GM23338 (cell line): ENCODE results near the gene BMPER. TPM values are rescaled to one million over a fixed set of nuclear protein-coding genes. Genes with fewer than 3 reads are reported as not detected.

Experiments used
- ATAC-seq: fragments of 200-7000 bp; cut with Tn5 transposase; 3 replicates; pipeline ENCODE4 v1.9.1; 2020
- DNase-seq: peaks from one replicate; pipeline ENCODE4 v3.0.0-alpha.2; 2015; ENCODE audit warnings: low spot score
- H2AFZ ChIP-seq: fragments of 200-600 bp; sonication (generic); 2 replicates; pipeline ENCODE4 v1.8.0; 2016; ENCODE audit warnings: antibody characterized with exemption, mild to moderate bottlenecking, moderate library complexity
- H3F3A ChIP-seq: fragments of 200-600 bp; sonication (generic); replicated peaks from 2 replicates; pipeline ENCODE4 v1.8.0; 2017; ENCODE audit warnings: antibody characterized with exemption, mixed run types, low read depth
- H3K27ac ChIP-seq: fragments of 200-600 bp; sonication (generic); 2 replicates; pipeline ENCODE4 v1.6.1; 2016; ENCODE audit warnings: low read depth
- H3K27me3 ChIP-seq: fragments of 200-600 bp; sonication (generic); 2 replicates; pipeline ENCODE4 v1.8.0; 2016; ENCODE audit warnings: mild to moderate bottlenecking, mixed run types, moderate library complexity; ENCODE audit not compliant: insufficient read depth
- H3K36me3 ChIP-seq: fragments of 200-600 bp; sonication (generic); 2 replicates; pipeline ENCODE4 v1.8.0; 2016; ENCODE audit warnings: mild to moderate bottlenecking; ENCODE audit not compliant: insufficient read depth
- H3K4me1 ChIP-seq: fragments of 200-600 bp; sonication (generic); 2 replicates; pipeline ENCODE4 v1.8.0; 2016; ENCODE audit warnings: mild to moderate bottlenecking, moderate library complexity; ENCODE audit not compliant: insufficient read depth
- H3K4me2 ChIP-seq: fragments of 200-600 bp; sonication (generic); 2 replicates; pipeline ENCODE4 v1.7.1; 2017; ENCODE audit warnings: mixed run types
- H3K4me3 ChIP-seq: fragments of 200-600 bp; sonication (generic); 2 replicates; pipeline ENCODE4 v1.6.1; 2016; ENCODE audit warnings: mixed run types
- H3K79me2 ChIP-seq: fragments of 200-600 bp; sonication (generic); replicated peaks from 2 replicates; pipeline ENCODE4 v1.8.0; 2017; ENCODE audit warnings: mild to moderate bottlenecking; ENCODE audit not compliant: insufficient read depth
- H3K9me2 ChIP-seq: fragments of 200-600 bp; sonication (generic); 2 replicates; pipeline ENCODE4 v1.8.0; 2017; ENCODE audit not compliant: insufficient read depth
- H4K20me1 ChIP-seq: fragments of 200-600 bp; sonication (generic); replicated peaks from 2 replicates; pipeline ENCODE4 v1.8.0; 2017; ENCODE audit warnings: mild to moderate bottlenecking; ENCODE audit not compliant: insufficient read depth
- H3K27ac Mint-ChIP-seq: 2 replicates; pipeline ENCODE4 v1.8.0; 2020; ENCODE audit warnings: inconsistent platforms, mild to moderate bottlenecking, moderate library complexity, mixed read lengths
- H3K27me3 Mint-ChIP-seq: 3 replicates; pipeline ENCODE4 v1.8.0; 2022; ENCODE audit warnings: low read depth, mild to moderate bottlenecking, moderate library complexity, mixed read lengths, inconsistent platforms; ENCODE audit not compliant: insufficient read depth, poor library complexity
- H3K36me3 Mint-ChIP-seq: 3 replicates; pipeline ENCODE4 v1.8.0; 2021; ENCODE audit warnings: low read depth, mild to moderate bottlenecking, inconsistent platforms, moderate library complexity, mixed read lengths
- H3K4me1 Mint-ChIP-seq: 3 replicates; pipeline ENCODE4 v1.8.0; 2020; ENCODE audit warnings: mild to moderate bottlenecking, inconsistent platforms, mixed read lengths
- H3K4me3 Mint-ChIP-seq: 3 replicates; pipeline ENCODE4 v1.8.0; 2021; ENCODE audit warnings: moderate library complexity, mild to moderate bottlenecking, inconsistent platforms, mixed read lengths
- H3K9me3 Mint-ChIP-seq: 3 replicates; pipeline ENCODE4 v1.8.0; 2020; ENCODE audit warnings: moderate library complexity, mild to moderate bottlenecking, inconsistent platforms, mixed read lengths
- CREB1 ChIP-seq: fragments of 250-450 bp; sonication (Bioruptor Pico); IDR thresholded peaks from 2 replicates; pipeline ENCODE4 v1.5.0; 2020; ENCODE audit warnings: low read depth, mild to moderate bottlenecking, moderate library complexity
- CTCF ChIP-seq, 2 experiments: fragments of 200-600 bp in 1 of 2; sonication (generic) in 1 of 2; conservative IDR thresholded peaks; 2 replicates each; pipeline versions ENCODE4 v1.5.1 to v1.6.1; 2016 to 2017; ENCODE audit warnings: antibody characterized with exemption in 2 of 2, low read depth in 2 of 2, mild to moderate bottlenecking in 2 of 2, moderate library complexity in 1 of 2
- EZH2 ChIP-seq: fragments of 200-600 bp; sonication (generic); IDR thresholded peaks from one replicate; pipeline ENCODE4 v1.8.0; 2017; ENCODE audit warnings: antibody characterized with exemption, mild to moderate bottlenecking, low read depth; ENCODE audit not compliant: unreplicated experiment
- EZH2phosphoT487 ChIP-seq: fragments of 200-600 bp; sonication (generic); IDR thresholded peaks from one replicate; pipeline ENCODE4 v1.8.1; 2018; ENCODE audit warnings: antibody characterized with exemption; ENCODE audit not compliant: unreplicated experiment
- JUNB ChIP-seq: IDR thresholded peaks from one replicate; pipeline ENCODE4 v1.6.1; 2016; ENCODE audit warnings: antibody characterized with exemption; ENCODE audit not compliant: unreplicated experiment
- NANOG ChIP-seq: IDR thresholded peaks from 2 replicates; pipeline ENCODE4 v1.6.1; 2016; ENCODE audit warnings: antibody characterized with exemption, borderline replicate concordance
- POLR2AphosphoS5 ChIP-seq: IDR thresholded peaks from 2 replicates; pipeline ENCODE4 v1.6.1; 2016; ENCODE audit warnings: antibody characterized with exemption, low read depth
- REST ChIP-seq: IDR thresholded peaks from one replicate; pipeline ENCODE4 v1.6.1; 2018; ENCODE audit warnings: antibody characterized with exemption; ENCODE audit not compliant: unreplicated experiment
- ZNF114 ChIP-seq: fragments of 250-450 bp; sonication (Bioruptor Pico); IDR thresholded peaks from 2 replicates; pipeline ENCODE4 v1.5.0; 2020; ENCODE audit warnings: mild to moderate bottlenecking, moderate library complexity
- ZNF462 ChIP-seq: fragments of 250-450 bp; sonication (Bioruptor Pico); IDR thresholded peaks from 2 replicates; pipeline ENCODE4 v1.5.0; 2020; ENCODE audit warnings: mild to moderate bottlenecking, moderate library complexity
- polyA plus RNA-seq: library from polyadenylated mRNA; unstranded; fragments of >200 nt; fragmentation: Nextera tagmentation; extraction: Ambion mirVana; gene quantifications from 2 replicates; pipeline ENCODE4 v1.2.1, GENCODE V29; 2016
- total RNA-seq: library from RNA; depleted of rRNA; stranded (reverse); fragments of >200 nt; shearing (Covaris generic); gene quantifications from 2 replicates; pipeline ENCODE4 v1.2.3, GENCODE V29; 2014

Gene BMPER
- total and polyA plus RNA-seq, 2 experiments from 2014 or later: 0.53 to 1.4 TPM

- TF ChIP-seq ZNF462 (CRISPR knock-in tag) (no peak), CTCF (conservative IDR thresholded peaks at IDR 0.05; ENCODE audit: low read depth in 2 of 2) (no peak), NANOG (no peak), CREB1 (CRISPR knock-in tag) (no peak)
These were observed 43.4 kb upstream of the BMPER start (continued) for GRCh38 chr7:33861947-33862346.

DNA sequence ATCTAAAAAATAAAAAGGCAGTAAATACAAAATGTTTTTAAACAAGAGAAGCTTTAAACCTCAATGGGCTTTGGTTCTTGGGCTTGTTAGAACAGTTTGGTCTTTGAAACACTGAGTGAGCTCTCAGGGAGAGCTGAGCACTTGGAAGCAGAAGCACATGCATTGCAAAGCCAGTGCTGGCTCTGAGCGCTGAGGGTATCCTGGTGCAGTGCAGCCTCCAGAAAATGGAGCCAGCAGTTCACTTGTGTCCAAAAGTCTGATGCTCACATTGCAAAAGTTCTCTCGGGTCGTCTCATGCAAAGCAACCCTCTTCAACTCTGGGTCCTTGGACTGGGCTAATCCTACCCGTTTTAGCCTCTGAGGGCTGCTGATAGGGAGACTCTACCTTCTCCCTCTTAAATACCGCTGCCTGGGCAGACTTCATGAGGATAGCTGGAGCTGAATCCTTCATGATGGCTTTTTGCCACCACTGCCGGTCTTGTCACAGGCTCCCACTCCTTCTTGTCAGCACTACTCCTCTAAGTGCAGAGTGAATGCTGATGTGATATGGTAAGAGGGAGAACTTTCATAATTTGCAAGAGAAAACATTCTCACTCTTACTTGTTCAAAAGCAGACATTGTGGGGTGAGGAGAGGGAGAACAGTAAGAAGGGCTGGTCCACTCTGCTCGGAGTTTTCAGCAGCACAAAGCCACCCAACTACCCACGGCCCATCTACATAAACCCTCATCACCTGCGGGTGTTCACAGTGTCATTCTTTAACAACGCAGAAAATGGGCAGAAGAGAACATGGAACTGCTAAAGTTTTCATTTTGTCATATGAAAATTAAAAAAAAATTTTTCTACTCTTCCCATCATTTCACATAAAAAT lies 42.2 kb upstream of the BMPER start:
- Histone ChIP-seq H3K79me2 (no peaks in the 10 kb centered on the region), H3K9me2 (no peaks in the 10 kb centered on the region; the same call in 1 of the 2 replicates), H4K20me1 (no peaks in the 10 kb centered on the region), H3K4me2 (no peak overlapping the region), H3K36me3 (no peaks in the 10 kb centered on the region), H3K27me3 (no peaks in the 10 kb centered on the region), H3K4me1 (peaks cover 13% of the 10 kb centered on the region), H2AFZ (no peak overlapping the region), H3K4me3 (no peak overlapping the region), H3K27ac (no peak overlapping the region), H3F3A (no peaks in the 10 kb centered on the region)
- Mint-ChIP-seq H3K4me1 (peaks cover 9% of the 10 kb centered on the region), H3K27ac (no peak overlapping the region), H3K4me3 (no peak overlapping the region), H3K9me3 (peaks cover 13% of the 10 kb centered on the region; the same call in 2 of the 3 replicates), H3K27me3 (peaks cover 3% of the 10 kb centered on the region), H3K36me3 (no peaks in the 10 kb centered on the region; the same call in 2 of the 3 replicates)
- DNase-seq (no peak), ATAC-seq (no peak)
- no peak for TF ChIP-seq CTCF (conservative IDR thresholded peaks at IDR 0.05; ENCODE audit: low read depth in 2 of 2)
- TF ChIP-seq EZH2phosphoT487: no peak
- TF ChIP-seq REST: no peak
- TF ChIP-seq NANOG: no peak
- TF ChIP-seq ZNF114 (CRISPR knock-in tag): no peak
- no peak for TF ChIP-seq JUNB
- no peak for TF ChIP-seq EZH2
- no peak for TF ChIP-seq POLR2AphosphoS5
